GM08714 (cell line): ENCODE results near the gene SYT2.

Experiments
- H3K4me3 ChIP-seq: fragments of 200-500 bp; sonication (Bioruptor generic); 2 replicates; pipeline ENCODE4 v1.5.1; 2014; ENCODE audit warnings: mild to moderate bottlenecking, low read length, inconsistent platforms
- ZNF274 ChIP-seq: IDR thresholded peaks from 2 replicates; pipeline ENCODE4 v1.6.1; 2012; ENCODE audit warnings: mild to moderate bottlenecking, low read depth, low read length

SYT2 gene

DNA sequence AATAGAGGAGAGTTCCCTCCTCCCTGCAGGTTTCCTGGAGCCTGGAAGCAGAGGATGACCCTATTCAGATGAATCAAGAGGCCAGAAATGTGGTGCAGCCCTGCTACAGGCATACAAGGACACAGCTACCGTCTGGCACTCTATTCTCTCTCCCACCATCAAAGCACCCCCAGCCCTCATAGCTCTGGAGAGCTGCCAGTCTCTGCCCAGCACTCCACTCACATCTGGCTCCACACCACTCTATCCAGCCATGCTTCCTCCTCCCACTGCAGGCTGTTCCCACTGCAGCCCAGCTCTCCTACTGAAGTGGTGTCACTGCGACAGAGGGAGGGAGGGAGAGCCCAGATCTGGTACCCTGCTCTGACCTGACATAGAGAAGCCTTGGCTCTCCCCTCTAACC is 18.4 kb downstream of the SYT2 start:
- no peak for TF ChIP-seq ZNF274

DNA sequence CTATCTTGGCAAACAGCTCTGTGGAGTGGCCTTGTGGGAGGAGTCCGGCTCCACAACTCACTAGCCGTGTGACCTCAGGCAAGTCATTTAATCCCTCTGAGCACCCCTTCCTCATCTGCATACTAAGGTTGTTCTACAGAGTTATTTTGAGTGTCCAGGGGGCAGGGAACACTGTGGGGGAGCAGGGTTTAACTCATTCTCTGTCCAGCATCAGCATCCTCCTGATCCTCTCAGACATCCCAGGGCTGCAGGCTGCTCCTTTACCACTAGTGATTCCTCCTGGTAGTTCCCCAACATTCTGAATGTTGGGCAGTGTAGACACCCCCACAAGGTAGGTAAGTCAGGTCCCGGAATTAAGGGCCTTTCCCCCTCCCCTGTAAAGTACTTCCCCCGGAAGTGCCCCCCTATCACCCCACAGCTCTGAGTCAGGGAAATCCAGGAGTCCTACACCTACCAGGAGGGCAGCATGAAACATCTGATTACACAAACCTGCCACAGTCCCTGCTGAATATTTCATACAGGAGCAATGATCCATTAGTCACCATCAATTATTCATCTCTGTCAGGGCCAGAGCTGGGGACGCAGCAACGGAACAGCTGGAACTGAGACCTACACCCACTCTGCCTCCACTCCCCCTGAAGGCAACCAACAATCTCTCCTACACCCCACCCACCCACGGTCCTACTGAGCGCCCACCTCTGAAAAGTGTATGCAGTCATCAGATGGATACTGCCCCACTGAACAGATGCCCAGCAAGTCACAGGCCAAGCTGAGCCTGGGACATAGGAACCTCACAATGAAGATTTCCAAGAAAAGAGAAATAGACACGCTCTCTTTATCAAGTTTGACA is 20.5 kb downstream of the SYT2 start:
- TF ChIP-seq ZNF274 = no peak
- no peak overlapping the region for H3K4me3 ChIP-seq

More for the DNA sequence above, 18.4 kb downstream of the SYT2 start:
- H3K4me3 ChIP-seq = no peak overlapping the region

DNA sequence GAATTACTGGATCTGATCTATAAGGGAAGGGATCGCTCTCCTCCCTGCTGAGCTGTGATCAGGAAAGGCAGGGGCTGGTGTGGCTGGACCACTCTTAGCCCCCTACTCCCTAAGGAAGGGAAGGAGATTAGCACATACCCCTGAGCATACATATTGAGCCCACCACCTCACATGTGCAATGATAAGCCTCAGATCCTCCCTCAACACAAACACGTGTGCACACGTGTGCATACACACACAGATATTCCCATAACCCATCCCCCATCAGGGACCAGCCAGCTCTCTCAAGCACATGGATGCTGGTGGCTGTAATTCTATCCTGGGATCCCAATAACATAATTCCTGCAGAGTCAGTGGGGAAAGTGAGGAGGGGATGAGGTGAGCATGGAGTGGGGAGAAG is 21.2 kb downstream of the SYT2 start:
- no peak overlapping the region for H3K4me3 ChIP-seq
- no peak for TF ChIP-seq ZNF274

DNA sequence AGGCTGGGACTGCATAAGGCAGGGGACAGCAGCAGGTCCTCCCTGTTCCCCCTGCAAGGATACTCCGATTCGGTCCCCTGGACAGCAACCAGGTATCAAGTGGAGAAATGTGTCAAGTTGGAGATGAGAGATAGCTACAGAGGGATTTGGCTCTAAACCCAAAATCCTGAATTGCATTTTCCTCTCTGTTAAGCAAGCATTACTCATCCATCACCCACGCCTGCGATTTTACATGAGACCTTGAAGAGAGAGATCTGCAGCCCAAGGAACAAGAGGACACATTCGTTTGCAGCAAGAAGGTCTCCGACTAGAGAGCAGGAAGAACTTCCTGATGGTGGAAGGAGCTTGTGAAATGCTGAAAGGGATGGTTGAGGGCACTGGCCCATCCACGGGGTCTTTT is 21.9 kb downstream of the SYT2 start:
- no peak for TF ChIP-seq ZNF274
- no peak overlapping the region for H3K4me3 ChIP-seq

DNA sequence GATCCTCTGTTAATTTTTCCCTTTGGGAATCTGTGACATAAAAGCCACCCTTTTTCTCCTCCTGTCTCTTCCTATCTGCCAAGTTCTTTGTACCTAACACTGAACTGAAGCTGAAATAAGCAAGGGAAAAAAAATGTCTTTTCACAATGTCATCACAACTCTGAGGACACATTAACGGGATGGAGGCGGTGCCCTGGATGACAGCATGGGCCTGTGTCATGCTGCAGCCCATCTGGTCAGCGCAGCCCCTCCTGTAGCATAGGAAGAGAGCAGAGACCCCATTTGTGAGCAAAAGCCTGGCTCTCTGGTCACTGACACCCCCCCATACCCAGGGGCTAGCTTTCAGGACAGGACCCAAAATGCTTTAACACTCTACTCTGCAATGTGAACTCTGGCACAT is 22.5 kb downstream of the SYT2 start:
- no peak overlapping the region for H3K4me3 ChIP-seq
- no peak for TF ChIP-seq ZNF274

DNA sequence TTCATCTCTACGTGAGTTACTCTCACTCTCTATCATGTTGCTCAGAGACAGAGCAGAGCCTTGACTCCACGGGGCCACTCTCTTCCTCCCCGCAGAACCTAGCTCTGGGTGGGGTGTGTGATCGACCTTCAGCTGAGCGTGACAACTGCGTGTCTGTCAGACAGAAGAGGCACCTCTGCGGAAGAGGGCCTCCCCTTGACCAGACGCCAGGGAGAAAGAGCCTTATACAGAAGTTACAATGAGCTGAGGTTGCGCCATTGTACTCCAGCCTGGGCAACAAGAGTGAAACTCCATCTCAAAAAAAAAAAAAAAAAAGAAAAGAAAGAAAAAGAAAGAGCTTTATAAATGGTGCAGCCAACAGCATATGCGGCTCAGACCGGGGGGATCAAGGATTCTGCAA is 22.9 kb downstream of the SYT2 start:
- no peak overlapping the region for H3K4me3 ChIP-seq

DNA sequence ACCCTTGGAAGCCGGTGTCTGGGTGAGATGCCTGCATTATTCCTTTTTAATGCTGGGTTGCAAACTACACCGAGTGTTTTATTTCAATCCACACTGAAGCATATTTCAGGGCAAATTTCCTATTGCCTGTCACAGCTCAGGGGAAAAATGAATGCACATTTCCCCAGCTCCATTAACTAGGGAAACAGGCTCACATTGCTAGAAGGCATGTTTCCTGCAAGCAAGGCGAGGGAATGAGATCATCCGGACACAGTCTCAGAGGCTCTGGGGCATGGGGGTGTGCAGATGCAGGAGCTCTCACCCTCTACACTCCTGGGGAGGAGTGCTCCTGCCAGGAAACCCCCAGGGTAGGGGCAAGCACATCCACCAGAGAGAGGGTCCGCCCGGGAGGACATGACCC is 24.6 kb downstream of the SYT2 start:
- no peak overlapping the region for H3K4me3 ChIP-seq
- TF ChIP-seq ZNF274 = no peak

More for the DNA sequence above, 22.9 kb downstream of the SYT2 start:
- no peak for TF ChIP-seq ZNF274

DNA sequence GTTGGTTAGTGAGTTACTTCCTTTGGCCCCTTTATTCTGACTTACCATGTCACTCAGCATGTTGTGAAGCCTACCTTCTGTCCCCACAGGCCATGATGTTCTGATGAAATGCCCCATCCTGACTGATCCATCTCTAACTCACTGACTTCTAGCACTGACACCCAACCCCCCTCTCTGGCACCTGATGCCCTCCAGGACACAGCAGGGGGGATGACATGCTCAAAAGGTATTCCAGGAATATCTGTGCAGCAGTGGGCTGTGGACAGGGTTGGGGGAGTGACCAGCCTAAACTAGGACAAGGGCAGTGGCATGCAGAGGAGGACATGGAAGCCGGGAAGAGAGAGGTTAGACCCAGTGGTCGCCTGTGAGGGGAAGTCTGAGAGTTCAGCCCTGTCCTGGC is 25.5 kb downstream of the SYT2 start:
- H3K4me3 ChIP-seq = no peak overlapping the region
- TF ChIP-seq ZNF274 = no peak

DNA sequence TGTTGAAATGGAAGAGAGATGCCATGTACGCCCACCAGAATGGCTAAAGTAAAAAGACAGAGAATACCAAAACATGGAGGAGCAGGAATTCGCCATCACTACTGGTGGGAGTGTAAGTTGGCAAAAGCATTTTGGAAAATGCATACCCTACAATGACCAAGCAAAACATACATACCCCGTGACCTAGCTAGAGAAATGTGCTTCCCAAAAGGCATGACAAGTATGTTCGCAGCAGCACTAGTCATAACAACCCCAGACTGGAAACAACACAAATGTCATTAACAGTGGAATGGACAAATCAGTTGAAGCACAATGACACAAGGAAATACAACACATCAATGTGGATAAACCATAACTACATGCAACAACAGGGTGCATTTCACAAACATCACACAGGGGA is 27.2 kb downstream of the SYT2 start:
- TF ChIP-seq ZNF274 = no peak
- no peak overlapping the region for H3K4me3 ChIP-seq

DNA sequence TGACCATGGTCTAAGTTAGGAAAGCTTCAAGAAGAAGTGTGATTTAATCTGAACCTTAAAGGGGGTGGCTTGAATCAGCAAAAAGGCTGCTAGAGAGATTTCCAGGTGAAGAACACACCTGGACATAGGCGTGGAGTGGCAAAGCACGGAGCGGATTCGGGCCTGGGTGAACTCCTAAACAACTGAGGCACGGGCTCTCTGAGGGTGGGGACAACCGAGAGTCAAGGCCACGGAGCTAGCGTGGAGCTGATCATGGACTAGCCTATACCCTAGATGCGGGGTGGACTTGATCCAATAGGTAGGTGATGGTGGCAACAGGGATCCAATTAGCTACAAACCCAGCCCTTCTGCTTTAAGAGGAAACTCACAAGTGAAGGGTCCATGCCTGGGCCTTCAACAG is 27.8 kb downstream of the SYT2 start:
- H3K4me3 ChIP-seq = no peak overlapping the region
- no peak for TF ChIP-seq ZNF274

DNA sequence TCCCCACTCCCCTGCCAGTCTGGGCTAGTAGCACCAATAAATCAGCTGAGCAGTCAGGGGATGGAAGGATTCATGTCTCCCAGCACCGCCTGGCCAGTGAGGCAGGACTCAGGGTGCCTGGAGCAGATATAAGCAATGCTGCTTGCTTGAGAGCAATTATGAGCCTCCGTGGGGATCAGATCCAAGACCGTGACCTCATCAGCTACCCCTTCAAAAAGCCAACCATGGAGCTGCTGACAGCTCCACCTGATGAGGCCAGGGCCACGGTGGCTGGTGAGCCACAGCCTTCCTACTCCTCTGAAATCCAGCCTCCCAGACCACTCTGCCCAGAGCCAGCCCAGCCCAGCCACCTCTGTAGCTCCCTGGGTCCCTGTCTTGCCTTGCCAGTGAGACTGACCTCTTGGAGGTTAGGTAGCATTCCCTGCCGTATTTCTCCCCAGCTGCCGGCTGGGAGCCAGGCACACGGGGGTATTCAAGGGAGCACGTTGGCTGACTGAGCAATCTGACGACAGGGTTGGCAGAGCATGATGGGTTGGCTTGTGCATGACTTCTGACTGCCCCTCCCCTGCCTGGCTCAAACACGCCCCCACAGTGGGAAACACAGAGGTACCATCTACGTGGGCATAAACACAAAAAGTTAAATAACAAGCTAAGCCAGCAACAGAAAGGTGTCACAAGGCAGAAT is 28.4 kb downstream of the SYT2 start:
- no peak overlapping the region for H3K4me3 ChIP-seq
- no peak for TF ChIP-seq ZNF274

DNA sequence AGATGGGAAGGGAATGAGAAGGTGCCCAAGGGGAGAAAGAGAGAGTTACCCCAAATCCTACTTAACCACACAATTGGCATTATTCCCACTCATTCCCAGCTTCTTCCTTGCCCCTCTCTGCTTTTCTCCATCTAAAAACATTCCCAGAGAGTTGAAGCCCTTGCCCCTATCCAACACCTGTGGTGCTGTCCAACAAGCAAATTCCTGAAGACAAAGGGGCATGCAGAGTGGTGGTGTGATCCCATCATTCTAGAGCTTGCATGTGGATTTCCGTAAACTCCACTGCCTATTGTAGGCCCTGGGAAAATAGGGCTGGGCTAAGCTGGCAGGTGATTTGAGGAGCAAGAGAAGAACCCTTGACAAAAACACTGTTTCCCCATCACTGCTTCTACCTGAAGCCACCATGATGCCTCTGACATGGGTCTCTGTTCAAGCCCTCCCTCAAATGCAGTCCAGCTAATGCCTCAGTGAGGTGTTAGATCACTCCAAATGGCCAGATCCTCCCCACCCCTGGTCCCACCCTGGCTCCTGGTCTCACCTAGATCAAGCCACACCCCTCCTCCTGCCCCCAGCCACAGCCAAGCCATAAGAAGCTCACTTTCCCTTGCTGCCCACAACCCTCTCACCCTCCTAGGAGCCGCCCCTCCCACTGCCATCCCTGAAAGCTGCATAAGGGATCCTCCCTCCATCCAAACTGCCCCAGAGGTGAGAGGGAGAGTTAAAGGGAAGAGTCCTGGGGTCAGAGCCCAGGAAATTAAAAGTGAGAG is 29.5 kb downstream of the SYT2 start:
- H3K4me3 ChIP-seq = no peak overlapping the region
- TF ChIP-seq ZNF274 = no peak

DNA sequence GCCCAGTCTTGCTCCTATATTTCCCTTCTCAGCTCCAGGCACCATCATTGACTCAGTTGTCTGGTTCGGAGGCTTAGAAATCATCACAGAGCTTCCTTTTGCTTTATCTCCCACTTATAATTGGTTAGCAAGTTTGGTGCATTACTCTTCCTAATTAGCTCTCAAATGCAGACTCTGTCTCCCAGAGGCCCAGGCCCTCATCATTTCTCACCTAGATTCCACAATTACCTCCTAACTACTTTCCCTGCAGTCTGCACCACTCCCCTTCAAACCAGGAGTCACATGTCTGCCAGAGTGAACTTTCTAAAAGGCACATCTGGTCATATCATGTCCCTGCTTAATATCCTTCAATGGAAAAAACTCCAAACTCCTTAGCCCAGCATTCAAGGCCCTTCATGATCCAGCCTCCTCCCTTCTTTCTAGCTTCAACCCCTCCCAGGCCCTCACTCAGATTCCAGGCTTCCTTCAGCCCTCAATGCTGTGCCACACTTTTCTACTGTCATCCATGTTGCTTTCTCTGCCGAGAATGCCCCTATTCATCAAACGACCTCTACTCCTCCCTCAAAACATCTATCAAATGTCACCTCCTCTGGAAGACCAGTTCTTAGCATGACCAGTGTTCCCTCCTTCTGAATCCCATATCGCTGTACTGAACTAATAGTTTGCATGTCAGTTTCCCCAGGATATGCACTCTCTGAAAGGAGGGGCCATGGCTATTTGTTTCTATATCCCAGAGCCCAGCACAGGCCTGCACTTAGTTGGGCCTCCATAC is 30.7 kb downstream of the SYT2 start:
- no peak for TF ChIP-seq ZNF274
- H3K4me3 ChIP-seq = no peak overlapping the region

DNA sequence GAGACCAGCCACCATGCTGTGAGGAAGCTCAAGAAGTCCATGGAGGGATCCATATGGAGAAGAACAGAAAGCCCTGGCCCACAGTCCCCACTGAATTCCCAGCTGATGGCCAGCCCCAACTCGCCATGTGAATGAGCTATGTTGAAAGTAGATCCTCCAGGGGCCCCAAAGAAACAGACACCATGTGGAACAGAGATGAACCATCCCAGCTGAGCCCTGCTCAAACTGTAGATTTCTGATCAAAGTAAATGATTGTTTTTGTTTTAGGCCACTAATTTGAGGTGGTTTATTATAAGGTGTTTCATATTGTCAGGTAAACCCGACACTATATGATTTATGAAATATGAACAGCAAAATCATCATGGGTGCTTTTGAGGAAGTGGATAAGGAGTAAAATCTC is 32.8 kb downstream of the SYT2 start:
- no peak for TF ChIP-seq ZNF274

DNA sequence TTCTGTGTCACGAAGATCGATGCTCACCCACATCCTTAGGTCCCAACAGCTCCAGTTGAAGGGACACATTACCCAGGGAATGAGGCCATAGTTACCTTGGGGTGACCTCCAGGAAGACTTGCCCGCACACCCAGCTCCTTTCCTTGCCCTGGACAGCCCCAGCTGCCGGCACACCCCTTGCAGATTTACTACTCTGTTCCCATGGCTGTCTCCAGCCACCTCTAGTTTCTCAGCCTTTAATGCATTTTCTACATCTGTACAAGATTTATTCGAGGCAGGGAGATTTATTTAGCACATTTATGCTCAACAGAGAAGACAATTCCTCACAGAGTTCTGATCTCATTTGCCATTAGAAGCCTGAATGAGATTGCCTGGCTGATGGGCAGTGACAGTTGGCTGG is 36.7 kb downstream of the SYT2 start:
- H3K4me3 ChIP-seq = no peak overlapping the region
- no peak for TF ChIP-seq ZNF274

More for the DNA sequence above, 32.8 kb downstream of the SYT2 start:
- H3K4me3 ChIP-seq = no peak overlapping the region
